ENCODE measurements around the gene SLC38A9. TPM values are rescaled to one million over a fixed set of nuclear protein-coding genes. Genes with fewer than 3 reads are reported as not detected.

The SLC38A9 gene
- polyA plus RNA-seq, 1 donor (not counting 4 experiments of a cell fraction or from before 2014, with no cell fraction given), result 43.3 TPM

GRCh38 chr5:55610542-55610941 is 101.6 kb downstream of the SLC38A9 start:
- no peaks in the 10 kb centered on the region for H3K9me1 ChIP-seq (ENCODE audit: control insufficient read depth, extremely low read depth, insufficient read depth, low read length)
- H3K79me2 ChIP-seq (ENCODE audit: control insufficient read depth, insufficient read depth, low read length), result no peaks in the 10 kb centered on the region
- no peak overlapping the region for H3K4me2 ChIP-seq (ENCODE audit: control insufficient read depth, extremely low read depth, insufficient read depth, low read depth, low read length)
- H3K4me1 ChIP-seq (ENCODE audit: control insufficient read depth, extremely low read depth, insufficient read depth, low read length), result no peaks in the 10 kb centered on the region
- H3K36me3 ChIP-seq (ENCODE audit: control insufficient read depth in 2 of 2, extremely low read depth in 1 of 2, insufficient read depth in 2 of 2, low read length in 2 of 2), result no peaks in the 10 kb centered on the region
- H3K27me3 ChIP-seq (ENCODE audit: control insufficient read depth, extremely low read depth, insufficient read depth, low read length), result no peaks in the 10 kb centered on the region
- no peaks in the 10 kb centered on the region for H4K20me1 ChIP-seq (ENCODE audit: control insufficient read depth, extremely low read depth, insufficient read depth, low read length)
- H3K9me3 ChIP-seq (ENCODE audit: control insufficient read depth, low read depth, low read length), result no peaks in the 10 kb centered on the region
- H3K9ac ChIP-seq (ENCODE audit: control insufficient read depth, extremely low read depth, insufficient read depth, low read length), result no peak overlapping the region
- TF ChIP-seq CTCF (optimal IDR thresholded peaks at IDR 0.05 in 1 of 3, IDR thresholded peaks at IDR 0.05 in 1 of 3, conservative IDR thresholded peaks at IDR 0.05 in 1 of 3; ENCODE audit: extremely low read depth in 1 of 3, insufficient read depth in 2 of 3, low read length in 3 of 3) (no peak), EZH2 (IDR thresholded peaks at IDR 0.05; ENCODE audit: low read length) (no peak)
- no peak for FAIRE-seq
- dilution Hi-C loops (cut with MboI; ENCODE audit: extremely low pct_ligation_motif_present, low sequenced_read_pairs), result no loop called here
- DNase-seq (ENCODE audit: low read depth, low spot score), result no peak
- H3K27ac ChIP-seq (ENCODE audit: control insufficient read depth, insufficient read depth, low read length), result no peak overlapping the region
- H2AFZ ChIP-seq (ENCODE audit: control insufficient read depth, low read length), result no peak overlapping the region
- no peak overlapping the region for H3K4me3 ChIP-seq (ENCODE audit: control insufficient read depth in 2 of 3, extremely low read depth in 1 of 3, insufficient read depth in 2 of 3, low read depth in 1 of 3, low read length in 3 of 3)

GRCh38 chr5:55609413-55609812 is 102.7 kb downstream of the SLC38A9 start:
- Histone ChIP-seq H3K9me1 (ENCODE audit: control insufficient read depth, extremely low read depth, insufficient read depth, low read length) (no peaks in the 10 kb centered on the region), H3K4me3 (ENCODE audit: control insufficient read depth in 2 of 3, extremely low read depth in 1 of 3, insufficient read depth in 2 of 3, low read depth in 1 of 3, low read length in 3 of 3) (no peak overlapping the region), H3K79me2 (ENCODE audit: control insufficient read depth, insufficient read depth, low read length) (no peaks in the 10 kb centered on the region), H3K4me2 (ENCODE audit: control insufficient read depth, extremely low read depth, insufficient read depth, low read depth, low read length) (no peak overlapping the region), H3K27ac (ENCODE audit: control insufficient read depth, insufficient read depth, low read length) (no peak overlapping the region), H2AFZ (ENCODE audit: control insufficient read depth, low read length) (no peak overlapping the region), H3K4me1 (ENCODE audit: control insufficient read depth, extremely low read depth, insufficient read depth, low read length) (peaks cover 5% of the 10 kb centered on the region), H3K9me3 (ENCODE audit: control insufficient read depth, low read depth, low read length) (no peaks in the 10 kb centered on the region), H3K27me3 (ENCODE audit: control insufficient read depth, extremely low read depth, insufficient read depth, low read length) (no peaks in the 10 kb centered on the region), H3K9ac (ENCODE audit: control insufficient read depth, extremely low read depth, insufficient read depth, low read length) (no peak overlapping the region), H4K20me1 (ENCODE audit: control insufficient read depth, extremely low read depth, insufficient read depth, low read length) (no peaks in the 10 kb centered on the region), H3K36me3 (ENCODE audit: control insufficient read depth in 2 of 2, extremely low read depth in 1 of 2, insufficient read depth in 2 of 2, low read length in 2 of 2) (no peaks in the 10 kb centered on the region)
- no peak for DNase-seq (ENCODE audit: low read depth, low spot score)
- FAIRE-seq, result no peak
- TF ChIP-seq CTCF (optimal IDR thresholded peaks at IDR 0.05 in 1 of 3, IDR thresholded peaks at IDR 0.05 in 1 of 3, conservative IDR thresholded peaks at IDR 0.05 in 1 of 3; ENCODE audit: extremely low read depth in 1 of 3, insufficient read depth in 2 of 3, low read length in 3 of 3) (no peak), EZH2 (IDR thresholded peaks at IDR 0.05; ENCODE audit: low read length) (no peak)
- dilution Hi-C loops (cut with MboI; ENCODE audit: extremely low pct_ligation_motif_present, low sequenced_read_pairs), result no loop called here

All from keratinocyte (primary cell).